GM10266 (cell line): ENCODE measurements around the gene UBL3.

Source experiments
- DNase-seq: peaks from one replicate; pipeline ENCODE4 v3.0.0; 2012; ENCODE audit errors: extremely low spot score
- TF ChIP-seq, protein P1 (sequence below): IDR thresholded peaks from 2 replicates; pipeline ENCODE4 v1.5.1; 2012; ENCODE audit warnings: mild to moderate bottlenecking, low read depth; ENCODE audit not compliant: control insufficient read depth, insufficient read depth; ENCODE audit errors: missing control alignments

UBL3 gene

DNA sequence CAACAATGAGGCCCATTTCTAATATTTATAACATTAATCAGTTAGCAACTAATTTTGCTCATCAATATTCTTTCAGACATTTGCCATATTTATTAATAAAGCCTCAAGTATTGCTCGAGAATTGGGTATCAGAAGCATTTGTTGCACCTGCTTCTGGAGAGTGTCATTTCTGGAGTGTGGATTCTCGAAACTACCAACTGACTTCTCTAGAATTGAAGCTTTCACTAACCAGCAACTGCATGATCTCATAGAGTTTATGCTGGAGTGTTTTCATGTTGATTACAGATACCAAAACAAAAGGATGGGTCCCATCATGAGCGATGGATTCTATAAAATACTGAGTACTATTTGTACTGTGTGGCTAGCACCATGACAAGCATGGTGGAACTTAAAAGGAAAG, 133.9 kb downstream of the UBL3 start:
- no peak for DNase-seq
- TF ChIP-seq, protein P1, sequence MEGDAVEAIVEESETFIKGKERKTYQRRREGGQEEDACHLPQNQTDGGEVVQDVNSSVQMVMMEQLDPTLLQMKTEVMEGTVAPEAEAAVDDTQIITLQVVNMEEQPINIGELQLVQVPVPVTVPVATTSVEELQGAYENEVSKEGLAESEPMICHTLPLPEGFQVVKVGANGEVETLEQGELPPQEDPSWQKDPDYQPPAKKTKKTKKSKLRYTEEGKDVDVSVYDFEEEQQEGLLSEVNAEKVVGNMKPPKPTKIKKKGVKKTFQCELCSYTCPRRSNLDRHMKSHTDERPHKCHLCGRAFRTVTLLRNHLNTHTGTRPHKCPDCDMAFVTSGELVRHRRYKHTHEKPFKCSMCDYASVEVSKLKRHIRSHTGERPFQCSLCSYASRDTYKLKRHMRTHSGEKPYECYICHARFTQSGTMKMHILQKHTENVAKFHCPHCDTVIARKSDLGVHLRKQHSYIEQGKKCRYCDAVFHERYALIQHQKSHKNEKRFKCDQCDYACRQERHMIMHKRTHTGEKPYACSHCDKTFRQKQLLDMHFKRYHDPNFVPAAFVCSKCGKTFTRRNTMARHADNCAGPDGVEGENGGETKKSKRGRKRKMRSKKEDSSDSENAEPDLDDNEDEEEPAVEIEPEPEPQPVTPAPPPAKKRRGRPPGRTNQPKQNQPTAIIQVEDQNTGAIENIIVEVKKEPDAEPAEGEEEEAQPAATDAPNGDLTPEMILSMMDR: no peak
